Endothelial cell of umbilical vein (primary cell): Measurements from ENCODE around the gene MYOF. TPM values are rescaled to one million over a fixed set of nuclear protein-coding genes. Genes with fewer than 3 reads are reported as not detected.

ENCODE experiments used
- BruUV-seq: library from RNA; stranded (reverse); fragments of 400-500 nt; replicated peaks from 2 replicates; lab custom pipeline; 2021; lab: Mats Ljungman, UMichigan
- CTCF ChIA-PET: fragments of 300-600, 350-600 bp; sonication (Branson Sonifier 250); formaldehyde crosslinking; loops from one replicate; lab custom pipeline; 2021; ENCODE audit warnings: antibody characterized with exemption, inconsistent platforms; lab: Charles Lee
- POLR2A ChIA-PET: fragments of 300-600, 350-600 bp; sonication (Branson Sonifier 250); formaldehyde crosslinking; loops from one replicate; lab custom pipeline; 2021; ENCODE audit warnings: antibody characterized with exemption, inconsistent platforms; lab: Charles Lee
- DNase-seq: peaks from one replicate; pipeline ENCODE4 v3.0.0-alpha.2; 2011; ENCODE audit warnings: low read depth, low spot score
- FAIRE-seq: peaks from 2 replicates; lab custom pipeline; 2011; peaks lifted over from hg19 to GRCh38; lab: Jason Lieb, UNC
- H2AFZ ChIP-seq: 2 replicates; pipeline ENCODE4 v1.6.0; 2012; ENCODE audit warnings: low read depth, low read length, control low read depth, inconsistent platforms
- H3K27ac ChIP-seq: 2 replicates; pipeline ENCODE4 v1.5.1; 2011; ENCODE audit warnings: low read depth, mild to moderate bottlenecking, control low read depth, low read length, moderate library complexity; ENCODE audit not compliant: insufficient read depth
- H3K27me3 ChIP-seq, 2 experiments: 2 replicates each; pipeline versions ENCODE4 v1.6.0 to v1.6.1; 2011; ENCODE audit warnings: low read length in 2 of 2, mixed read lengths in 1 of 2; ENCODE audit not compliant: control insufficient read depth in 2 of 2, insufficient read depth in 2 of 2
- H3K36me3 ChIP-seq, 2 experiments: 2 replicates in 1 of 2; 3 replicates in 1 of 2; pipeline ENCODE4 v1.5.1; 2011; ENCODE audit warnings: low read length in 2 of 2, mild to moderate bottlenecking in 1 of 2, moderate library complexity in 1 of 2; ENCODE audit not compliant: control insufficient read depth in 2 of 2, insufficient read depth in 2 of 2; ENCODE audit errors: extremely low read depth in 1 of 2
- H3K4me1 ChIP-seq: 3 replicates; pipeline ENCODE4 v1.5.1; 2011; ENCODE audit warnings: mild to moderate bottlenecking, low read length; ENCODE audit not compliant: control insufficient read depth, insufficient read depth; ENCODE audit errors: extremely low read depth
- H3K4me2 ChIP-seq: 2 replicates; pipeline ENCODE4 v1.6.1; 2011; ENCODE audit warnings: low read length, control low read depth, mixed read lengths; ENCODE audit not compliant: insufficient read depth
- H3K4me3 ChIP-seq, 3 experiments: fragments of 200-600 bp in 1 of 3; sonication (generic), shearing (Covaris generic) in 1 of 3; replicated peaks in 1 of 3; 2 replicates each; pipeline ENCODE4 v1.5.1; 2011 to 2016; ENCODE audit warnings: control low read depth in 3 of 3, low read length in 3 of 3, mild to moderate bottlenecking in 2 of 3, inconsistent platforms in 1 of 3, low read depth in 1 of 3, moderate library complexity in 1 of 3; ENCODE audit not compliant: insufficient read depth in 1 of 3
- H3K79me2 ChIP-seq: 2 replicates; pipeline ENCODE4 v1.6.0; 2012; ENCODE audit warnings: low read length, inconsistent platforms; ENCODE audit not compliant: control insufficient read depth, insufficient read depth
- H3K9ac ChIP-seq: replicated peaks from 2 replicates; pipeline ENCODE3; 2011; ENCODE audit warnings: low read length, control low read depth; ENCODE audit not compliant: insufficient read depth; ENCODE audit errors: extremely low read depth
- H3K9me1 ChIP-seq: replicated peaks from 3 replicates; pipeline ENCODE4 v1.6.0; 2011; ENCODE audit warnings: mild to moderate bottlenecking, low read length; ENCODE audit not compliant: control insufficient read depth, insufficient read depth; ENCODE audit errors: extremely low read depth
- H3K9me3 ChIP-seq: replicated peaks from 2 replicates; pipeline ENCODE4 v1.5.1; 2012; ENCODE audit warnings: low read length, inconsistent platforms; ENCODE audit not compliant: control insufficient read depth, insufficient read depth
- H4K20me1 ChIP-seq: replicated peaks from 2 replicates; pipeline ENCODE3; 2011; ENCODE audit warnings: mild to moderate bottlenecking, low read length; ENCODE audit not compliant: control insufficient read depth, insufficient read depth; ENCODE audit errors: extremely low read depth
- CTCF ChIP-seq, 2 donors: IDR thresholded peaks; 1 replicate in 1 of 2; 2 replicates in 1 of 2; pipeline ENCODE4 v1.5.1; 2011; ENCODE audit warnings: low read length in 2 of 2, mild to moderate bottlenecking in 2 of 2, moderate library complexity in 2 of 2, control low read depth in 1 of 2, inconsistent platforms in 1 of 2, low read depth in 1 of 2; ENCODE audit not compliant: insufficient read depth in 1 of 2; ENCODE audit errors: extremely low read depth in 1 of 2
- EZH2 ChIP-seq: IDR thresholded peaks from 2 replicates; pipeline ENCODE4 v1.6.1; 2012; ENCODE audit warnings: borderline replicate concordance, low read depth, mild to moderate bottlenecking, moderate library complexity, low read length, inconsistent platforms; ENCODE audit not compliant: severe bottlenecking
- FOS ChIP-seq: IDR thresholded peaks from 2 replicates; pipeline ENCODE4 v1.6.1; 2011; ENCODE audit warnings: mild to moderate bottlenecking, low read length, moderate library complexity, borderline replicate concordance; ENCODE audit not compliant: insufficient read depth
- GATA2 ChIP-seq: IDR thresholded peaks from 2 replicates; pipeline ENCODE4 v1.7.0; 2011; ENCODE audit warnings: low read depth, mild to moderate bottlenecking, moderate library complexity, mixed read lengths, low read length; ENCODE audit not compliant: insufficient read length, insufficient read depth
- JUN ChIP-seq: IDR thresholded peaks from 2 replicates; pipeline ENCODE4 v1.6.1; 2011; ENCODE audit warnings: borderline replicate concordance, low read depth; ENCODE audit not compliant: insufficient read length, insufficient read depth
- MAX ChIP-seq: IDR thresholded peaks from 2 replicates; pipeline ENCODE4 v1.6.1; 2011; ENCODE audit not compliant: insufficient read depth, insufficient read length
- MYC ChIP-seq: IDR thresholded peaks from one replicate; pipeline ENCODE4 v1.6.1; 2011; ENCODE audit warnings: mild to moderate bottlenecking, low read depth, low read length
- POLR2A ChIP-seq: IDR thresholded peaks from 2 replicates; pipeline ENCODE4 v1.6.1; 2012; ENCODE audit warnings: low read depth, mild to moderate bottlenecking, control low read depth, low read length
- POLR2AphosphoS5 ChIP-seq: IDR thresholded peaks from 2 replicates; pipeline ENCODE4 v1.6.1; 2012; ENCODE audit warnings: low read depth, mild to moderate bottlenecking, control low read depth, low read length, moderate library complexity; ENCODE audit not compliant: insufficient read depth
- dilution Hi-C: fragments of 300-500 bp; cut with MboI; formaldehyde crosslinking; loops from one replicate; pipeline ENCODE4 v1.15.0; 2019; ENCODE audit warnings: low sequenced_read_pairs; ENCODE audit not compliant: extremely low pct_ligation_motif_present
- intact Hi-C: fragments of 100-400 bp; cut with micrococcal nuclease; formaldehyde crosslinking; loops from one replicate; pipeline ENCODE4 v1.10.0; 2022
- polyA plus RNA-seq, 4 experiments: library from polyadenylated mRNA; depleted of rRNA in 3 of 4; stranded (reverse) in 3 of 4; unstranded in 1 of 4; fragments of >200 nt; gene quantifications; 2 replicates each; pipeline versions ENCODE4 v1.2.1 to v1.2.3, GENCODE V29; 2011 to 2012; ENCODE audit warnings: missing spikeins in 1 of 4
- total RNA-seq: library from RNA; stranded (reverse); gene quantifications from 2 replicates; pipeline ENCODE4 v1.2.3, GENCODE V29; 2021

Gene MYOF
- total and polyA plus RNA-seq, 2 donors (not counting 3 experiments of a cell fraction or from before 2014, with no cell fraction given): 98.4 to 379 TPM

DNA sequence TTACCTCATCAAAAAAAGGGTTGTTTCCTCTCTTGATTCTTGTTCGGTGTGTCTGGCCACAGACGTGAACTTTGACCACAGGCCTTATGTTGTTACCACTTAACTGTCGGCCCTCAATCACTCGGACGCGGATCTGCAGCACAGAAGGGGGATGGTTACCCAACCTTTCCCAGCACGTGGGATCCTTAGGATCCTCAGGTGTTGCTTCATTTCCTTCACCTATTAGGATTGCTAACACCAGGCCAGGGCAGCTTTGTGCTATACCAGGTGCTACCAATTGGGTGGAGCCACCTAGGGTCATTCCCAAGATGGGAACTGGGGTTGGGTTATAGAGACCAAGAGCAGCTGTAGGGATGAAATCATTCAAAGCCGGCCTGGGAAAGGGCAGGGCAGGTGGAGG is 73.4 kb downstream of the MYOF start:
- TF ChIP-seq MAX (no peak), FOS (no peak), GATA2 (no peak), POLR2A (no peak), EZH2 (no peak), MYC (no peak), JUN (no peak), POLR2AphosphoS5 (no peak), CTCF (IDR thresholded peaks at IDR 0.05; ENCODE audit: extremely low read depth in 1 of 2, insufficient read depth in 1 of 2, low read depth in 1 of 2, low read length in 2 of 2) (no peak)
- intact Hi-C loops: no loop called here
- Histone ChIP-seq H3K79me2 (peaks cover 13% of the 10 kb centered on the region), H2AFZ (no peak overlapping the region), H3K9me1 (no peaks in the 10 kb centered on the region), H4K20me1 (no peaks in the 10 kb centered on the region), H3K4me1 (peaks cover 47% of the 10 kb centered on the region), H3K9me3 (no peaks in the 10 kb centered on the region), H3K9ac (no peak overlapping the region), H3K27ac (no peak overlapping the region), H3K4me3 (no peak overlapping the region), H3K27me3 (no peaks in the 10 kb centered on the region), H3K4me2 (no peak overlapping the region), H3K36me3 (peaks cover 16 to 29% of the 10 kb centered on the region in 2 experiments)
- FAIRE-seq (no peak), DNase-seq (no peak)
- no TSS peak for BruUV-seq
- ChIA-PET POLR2A (interaction anchor here (0.6 kb wide), 1 partner anchor 564 kb away, joined by 3 read pairs; no protein-coding TSS in a partner anchor), CTCF (interaction anchor here (7.2 kb wide), 1 partner anchor 74 kb away, joined by 48 read pairs; the partner anchor contains the start of gene MYOF)
- dilution Hi-C loops: no loop called here
